A673 (cell line): ENCODE measurements around the gene LRRC36.

Source experiments
- CTCF ChIP-seq: fragments of 300-800, 200-600 bp; sonication (generic); conservative IDR thresholded peaks from 2 replicates; pipeline ENCODE4 v1.5.1; 2017; ENCODE audit warnings: low read depth, mild to moderate bottlenecking, antibody characterized with exemption, low read length, moderate library complexity, mixed read lengths
- EZH2 ChIP-seq: fragments of 200-600 bp; sonication (generic); IDR thresholded peaks from 2 replicates; pipeline ENCODE4 v1.6.1; 2017; ENCODE audit warnings: borderline replicate concordance, low read depth, mild to moderate bottlenecking, mixed read lengths, antibody characterized with exemption, low read length; ENCODE audit not compliant: poor library complexity, severe bottlenecking

GRCh38 chr16:67342616-67343015, 16.0 kb downstream of the LRRC36 start:
- TF ChIP-seq CTCF: no peak
- no peak for TF ChIP-seq EZH2
